D721Med (cell line): Measurements from ENCODE around the gene UBAC2.

Experiments used
- DNase-seq: peaks from one replicate; pipeline ENCODE4 v3.0.0; 2011; ENCODE audit warnings: low spot score; ENCODE audit not compliant: insufficient read length
- FAIRE-seq: peaks from 2 replicates; lab custom pipeline; 2011; peaks lifted over from hg19 to GRCh38; lab: Jason Lieb, UNC
- CTCF ChIP-seq: IDR thresholded peaks from 2 replicates; pipeline ENCODE4 v1.5.1; 2012; ENCODE audit warnings: mild to moderate bottlenecking, control low read depth; ENCODE audit not compliant: insufficient read depth; ENCODE audit errors: missing control alignments

The UBAC2 gene

GRCh38 chr13:99220199-99220935 lies 19.7 kb downstream of the UBAC2 start:
- TF ChIP-seq CTCF, result no peak
- FAIRE-seq (no peak), DNase-seq (no peak)

- FAIRE-seq, result no peak
- DNase-seq, result no peak
- TF ChIP-seq CTCF, result no peak
Observed at GRCh38 chr13:99221567-99222239, 21.0 kb downstream of the UBAC2 start.

DNA sequence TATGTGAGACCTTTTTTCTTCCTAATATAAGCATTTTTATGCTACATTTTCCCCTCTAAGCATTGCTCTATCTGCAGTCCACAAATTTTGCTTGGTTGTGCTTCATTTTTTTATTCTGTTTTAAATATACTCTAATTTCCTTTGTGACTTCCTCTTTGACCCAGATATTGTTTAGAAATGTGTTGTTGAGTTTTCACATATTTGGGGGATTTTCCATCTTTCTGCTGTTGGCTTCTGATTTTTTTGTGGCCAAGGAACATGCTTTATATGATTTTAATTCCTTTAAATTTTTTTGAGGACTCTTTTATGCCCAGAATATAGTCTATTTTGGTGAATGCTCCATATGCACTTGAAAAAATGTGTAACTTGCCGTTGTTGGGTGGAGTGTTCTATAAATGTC lies 22.9 kb downstream of the UBAC2 start:
- DNase-seq (no peak), FAIRE-seq (no peak)
- TF ChIP-seq CTCF, result no peak

DNA sequence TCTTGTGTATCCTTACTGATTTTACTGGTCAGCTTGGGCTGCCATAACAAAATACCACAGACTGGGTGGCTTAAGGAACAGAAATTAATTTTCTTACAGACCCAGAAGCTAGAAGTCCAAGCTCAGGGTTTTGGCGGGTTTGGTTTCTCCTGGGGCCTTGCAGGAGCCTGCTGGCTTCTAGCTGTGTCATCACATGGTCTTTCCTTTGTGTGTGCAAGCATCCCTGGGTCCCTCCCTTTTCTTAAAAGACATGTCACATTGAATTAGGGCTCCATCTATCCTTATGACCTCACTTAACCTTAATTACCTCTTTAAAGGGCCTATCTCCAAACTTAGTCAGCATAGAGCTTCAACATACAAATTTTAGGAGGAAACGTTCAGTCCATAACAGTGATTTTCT lies 23.4 kb downstream of the UBAC2 start:
- no peak for TF ChIP-seq CTCF
- no peak for FAIRE-seq
- DNase-seq, result no peak

GRCh38 chr13:99225078-99225477 lies 24.4 kb downstream of the UBAC2 start:
- no peak for FAIRE-seq
- no peak for TF ChIP-seq CTCF
- no peak for DNase-seq

GRCh38 chr13:99226513-99226912 lies 25.9 kb downstream of the UBAC2 start:
- FAIRE-seq (no peak), DNase-seq (no peak)
- TF ChIP-seq CTCF, result no peak

DNA sequence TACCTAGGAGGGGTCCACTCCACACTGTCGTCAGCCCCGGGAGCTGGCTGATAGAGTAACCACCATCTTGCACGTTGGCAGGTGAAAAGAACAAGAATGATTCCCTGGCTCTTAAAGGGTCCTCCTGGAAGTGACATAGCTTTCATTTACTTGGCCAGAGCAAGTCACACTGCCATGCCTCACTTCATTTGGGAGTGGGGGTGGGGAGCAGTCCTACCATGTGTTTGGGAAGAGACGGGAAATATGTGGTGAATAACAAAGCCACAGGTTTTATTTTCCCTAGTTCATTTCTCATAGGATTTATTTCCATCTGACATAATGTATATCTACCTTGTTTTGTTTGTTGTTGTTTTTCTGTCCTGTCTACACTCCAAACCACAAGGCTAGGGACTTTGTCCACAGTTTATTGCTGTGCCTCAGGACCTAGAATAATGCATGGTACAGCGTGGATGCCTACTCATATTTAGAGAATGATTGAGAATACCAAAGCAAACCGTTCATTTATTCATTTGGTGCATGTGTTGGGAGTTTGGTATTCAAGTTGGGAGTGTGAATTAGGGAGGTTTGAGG lies 26.8 kb downstream of the UBAC2 start:
- DNase-seq (no peak), FAIRE-seq (no peak)
- no peak for TF ChIP-seq CTCF
